Aorta (tissue), 5 donors: Measurements from ENCODE around the gene SRGAP3. TPM values are rescaled to one million over a fixed set of nuclear protein-coding genes. Genes with fewer than 3 reads are reported as not detected.

Source experiments
- ATAC-seq: fragments of 200-7000 bp; cut with Tn5 transposase; one replicate; pipeline ENCODE4 v1.9.1; 2022; ENCODE audit warnings: moderate library complexity; ENCODE audit not compliant: low FRiP score
- DNase-seq, 2 donors: peaks; one replicate each; pipeline ENCODE4 v3.0.0-alpha.2; 2020
- H3K27ac ChIP-seq, 2 donors: one replicate each; pipeline ENCODE4 v1.5.1; 2013; ENCODE audit warnings: low read length in 2 of 2, mild to moderate bottlenecking in 2 of 2, moderate library complexity in 2 of 2, control low read depth in 1 of 2, inconsistent platforms in 1 of 2, low read depth in 1 of 2
- H3K27me3 ChIP-seq, 2 donors: one replicate each; pipeline ENCODE4 v1.6.1; 2013; ENCODE audit warnings: control low read depth in 1 of 2, low read length in 1 of 2, mild to moderate bottlenecking in 1 of 2, moderate library complexity in 1 of 2; ENCODE audit not compliant: insufficient read depth in 2 of 2, control insufficient read depth in 1 of 2
- H3K36me3 ChIP-seq, 2 donors: one replicate each; pipeline ENCODE4 v1.6.1; 2013; ENCODE audit warnings: control low read depth in 1 of 2, low read length in 1 of 2, mild to moderate bottlenecking in 1 of 2; ENCODE audit not compliant: insufficient read depth in 2 of 2, control insufficient read depth in 1 of 2
- H3K4me1 ChIP-seq, 2 donors: one replicate each; pipeline ENCODE4 v1.6.1; 2013; ENCODE audit warnings: low read length in 2 of 2, control low read depth in 1 of 2, mild to moderate bottlenecking in 1 of 2, moderate library complexity in 1 of 2; ENCODE audit not compliant: insufficient read depth in 2 of 2, control insufficient read depth in 1 of 2
- H3K4me3 ChIP-seq, 2 donors: one replicate each; pipeline ENCODE4 v1.5.1; 2013; ENCODE audit warnings: low read length in 2 of 2, control low read depth in 1 of 2, mild to moderate bottlenecking in 1 of 2
- H3K9me3 ChIP-seq: one replicate; pipeline ENCODE4 v1.6.1; 2013; ENCODE audit warnings: mild to moderate bottlenecking, low read length; ENCODE audit not compliant: control insufficient read depth
- WGBS, 2 donors: extraction: QIAGEN DNeasy Blood & Tissue Kit; methylation state at CpG; one replicate each; pipeline ENCODE4 v1.1.7; 2013; 5-methylcytosine and 5-hydroxymethylcytosine counted together
- intact Hi-C, 2 donors: fragments of 100-400 bp; cut with DNase I; formaldehyde crosslinking; loops; one replicate each; pipeline versions ENCODE4 v1.14.2 to v1.15.0; 2022
- polyA plus RNA-seq, 2 donors: library from polyadenylated mRNA; stranded (reverse); fragments of 200-250 nt; gene quantifications; one replicate each; pipeline ENCODE4 v1.2.3, GENCODE V29; 2013
- total RNA-seq, 2 donors: library from RNA; stranded (reverse); fragmentation: NEBNext Ultra II Directional; extraction: Animal tissue kit (Norgen Biotek cat#: 25700); gene quantifications; one replicate each; pipeline ENCODE4 v1.2.1, GENCODE V29; 2021
- donor health status: healthy with polysubstance abuse.
- donor health status: Bipolar disorder and iron deficiency.
- donor health status: DM: no; HTN: no; CAD: no.
- donor health status: DM: no; HTN: no; CAD: no.
- donor health status: DM: yes; HTN: yes; CAD: no.

Gene SRGAP3
- total and polyA plus RNA-seq, 4 donors, result 0.26 to 11.7 (median 1.3) TPM

DNA sequence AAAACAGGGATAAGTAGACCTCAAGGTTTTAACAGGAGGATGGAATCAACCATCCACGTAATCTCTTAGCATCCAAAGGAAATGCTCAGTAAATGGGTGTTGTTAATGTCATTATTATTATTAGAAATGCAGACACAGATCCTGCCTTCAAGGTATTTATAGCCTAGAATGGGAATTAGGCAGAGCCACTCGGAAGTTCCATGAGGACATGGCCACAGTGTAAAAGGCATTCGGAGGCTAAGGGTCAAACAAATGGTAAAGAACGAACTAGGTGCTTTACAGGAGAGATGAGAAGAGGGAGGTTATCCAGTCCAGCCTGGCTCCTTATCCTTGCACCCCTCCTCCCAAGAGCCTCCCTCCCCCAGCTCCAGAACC is 65.0 kb downstream of the SRGAP3 start:
- H3K4me1 ChIP-seq, result no peaks in the 10 kb centered on the region
- H3K4me3 ChIP-seq, result no peak overlapping the region
- no peaks in the 10 kb centered on the region for H3K9me3 ChIP-seq
- H3K36me3 ChIP-seq, result no peaks in the 10 kb centered on the region
- no peaks in the 10 kb centered on the region for H3K27me3 ChIP-seq
- 94 to 95% methylated on average over 4 of the region's 4 CpGs for WGBS, 2 donors
- DNase-seq (no peak), ATAC-seq (no peak)
- intact Hi-C loops, result no loop called here
- H3K27ac ChIP-seq, result no peak overlapping the region

- no peaks in the 10 kb centered on the region for H3K27me3 ChIP-seq
- H3K4me1 ChIP-seq, result no peaks in the 10 kb centered on the region
- H3K36me3 ChIP-seq, result no peaks in the 10 kb centered on the region
- no peaks in the 10 kb centered on the region for H3K9me3 ChIP-seq
- no peak overlapping the region for H3K27ac ChIP-seq
- 61 to 72% methylated on average over 10 of the region's 10 CpGs for WGBS, 2 donors
- intact Hi-C loops, result no loop called here
- no peak overlapping the region for H3K4me3 ChIP-seq
- ATAC-seq (no peak), DNase-seq (no peak)
Measured at GRCh38 chr3:9183811-9184460, 65.5 kb downstream of the SRGAP3 start.

- H3K4me3 ChIP-seq, result no peak overlapping the region
- DNase-seq (no peak), ATAC-seq (no peak)
- no peaks in the 10 kb centered on the region for H3K4me1 ChIP-seq
- no peaks in the 10 kb centered on the region for H3K9me3 ChIP-seq
- WGBS, 2 donors, result 4 to 11% methylated on average over 3 of the region's 3 CpGs
- intact Hi-C loops, result no loop called here
- no peak overlapping the region for H3K27ac ChIP-seq
- H3K27me3 ChIP-seq, result no peaks in the 10 kb centered on the region
- H3K36me3 ChIP-seq, result no peaks in the 10 kb centered on the region
Measured at GRCh38 chr3:9183011-9183410, 66.4 kb downstream of the SRGAP3 start.

GRCh38 chr3:9180764-9181117 is 68.7 kb downstream of the SRGAP3 start:
- H3K36me3 ChIP-seq, result no peaks in the 10 kb centered on the region
- no peak overlapping the region for H3K4me3 ChIP-seq
- 71 to 76% methylated on average over 6 of the region's 6 CpGs for WGBS, 2 donors
- no peak overlapping the region for H3K27ac ChIP-seq
- H3K9me3 ChIP-seq, result no peaks in the 10 kb centered on the region
- ATAC-seq (no peak), DNase-seq (peak in 1 of 2 donors; percentile 75)
- no peaks in the 10 kb centered on the region for H3K27me3 ChIP-seq
- intact Hi-C loops, result no loop called here
- no peaks in the 10 kb centered on the region for H3K4me1 ChIP-seq

GRCh38 chr3:9179826-9180763 is 69.4 kb downstream of the SRGAP3 start:
- Histone ChIP-seq H3K4me1 (no peaks in the 10 kb centered on the region), H3K27me3 (no peaks in the 10 kb centered on the region), H3K27ac (no peak overlapping the region), H3K9me3 (no peaks in the 10 kb centered on the region), H3K36me3 (no peaks in the 10 kb centered on the region), H3K4me3 (no peak overlapping the region)
- peak in 1 of 2 donors; percentile 75 for DNase-seq
- no peak for ATAC-seq
- intact Hi-C loops, result no loop called here
- WGBS, 2 donors, result 89 to 90% methylated on average over 17 of the region's 17 CpGs

- 79 to 89% methylated on average over 6 of the region's 6 CpGs for WGBS, 2 donors
- no peak overlapping the region for H3K4me3 ChIP-seq
- ATAC-seq (no peak), DNase-seq (no peak)
- no peak overlapping the region for H3K27ac ChIP-seq
- H3K9me3 ChIP-seq, result no peaks in the 10 kb centered on the region
- intact Hi-C loops, result no loop called here
- no peaks in the 10 kb centered on the region for H3K36me3 ChIP-seq
- H3K4me1 ChIP-seq, result no peaks in the 10 kb centered on the region
- no peaks in the 10 kb centered on the region for H3K27me3 ChIP-seq
Measured at GRCh38 chr3:9178697-9179096, 70.7 kb downstream of the SRGAP3 start.

DNA sequence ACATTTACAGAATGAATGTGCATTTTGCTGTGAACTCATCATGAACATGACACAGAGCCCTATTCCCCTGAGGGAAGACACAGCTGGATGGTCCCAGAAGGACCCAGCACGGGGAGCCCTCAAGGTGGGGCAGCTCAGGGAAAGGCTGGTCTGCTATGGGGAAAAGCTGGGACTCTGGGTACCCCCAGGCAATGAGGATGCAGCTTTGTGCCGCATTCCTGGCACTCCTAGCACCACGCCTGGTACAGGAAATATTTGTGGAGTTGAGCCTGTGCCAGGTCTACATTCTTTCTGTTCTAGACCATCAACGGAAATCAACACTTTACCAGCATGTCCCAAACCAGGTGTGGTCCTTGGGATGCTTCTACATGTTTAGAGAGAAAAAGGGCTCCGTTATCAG is 74.0 kb downstream of the SRGAP3 start:
- H3K27me3 ChIP-seq, result no peaks in the 10 kb centered on the region
- H3K9me3 ChIP-seq, result no peaks in the 10 kb centered on the region
- H3K27ac ChIP-seq, result no peak overlapping the region
- WGBS, 2 donors, result 57 to 71% methylated on average over 5 of the region's 5 CpGs
- intact Hi-C loops, result no loop called here
- ATAC-seq (no peak), DNase-seq (no peak)
- H3K4me1 ChIP-seq, result no peaks in the 10 kb centered on the region
- H3K4me3 ChIP-seq, result no peak overlapping the region
- no peaks in the 10 kb centered on the region for H3K36me3 ChIP-seq

- Histone ChIP-seq H3K27me3 (no peaks in the 10 kb centered on the region), H3K4me3 (no peak overlapping the region), H3K9me3 (no peaks in the 10 kb centered on the region), H3K4me1 (no peaks in the 10 kb centered on the region), H3K36me3 (no peaks in the 10 kb centered on the region), H3K27ac (no peak overlapping the region)
- WGBS, 2 donors, result 90% methylated on average over 5 of the region's 5 CpGs
- ATAC-seq (no peak), DNase-seq (no peak)
- intact Hi-C loops, result no loop called here
Measured at GRCh38 chr3:9173445-9173844, 76.0 kb downstream of the SRGAP3 start.

GRCh38 chr3:9172851-9173321 is 76.6 kb downstream of the SRGAP3 start:
- no peak overlapping the region for H3K27ac ChIP-seq
- H3K4me3 ChIP-seq, result no peak overlapping the region
- no peak for ATAC-seq
- no peaks in the 10 kb centered on the region for H3K4me1 ChIP-seq
- intact Hi-C loops, result no loop called here
- 24 to 29% methylated on average over 11 of the region's 11 CpGs for WGBS, 2 donors
- no peaks in the 10 kb centered on the region for H3K27me3 ChIP-seq
- no peak for DNase-seq
- H3K36me3 ChIP-seq, result no peaks in the 10 kb centered on the region
- H3K9me3 ChIP-seq, result no peaks in the 10 kb centered on the region
